ENCODE data around the gene GRIN3A. TPM values are rescaled to one million over a fixed set of nuclear protein-coding genes. Genes with fewer than 3 reads are reported as not detected.
"Not testable (repeated sequence)": the region's sequence is repeated elsewhere in the genome, so short reads cannot be mapped to it uniquely, and the experiment has no call there.

GRIN3A gene
- total RNA-seq, 2 donors from 2014 or later = not detected

DNA sequence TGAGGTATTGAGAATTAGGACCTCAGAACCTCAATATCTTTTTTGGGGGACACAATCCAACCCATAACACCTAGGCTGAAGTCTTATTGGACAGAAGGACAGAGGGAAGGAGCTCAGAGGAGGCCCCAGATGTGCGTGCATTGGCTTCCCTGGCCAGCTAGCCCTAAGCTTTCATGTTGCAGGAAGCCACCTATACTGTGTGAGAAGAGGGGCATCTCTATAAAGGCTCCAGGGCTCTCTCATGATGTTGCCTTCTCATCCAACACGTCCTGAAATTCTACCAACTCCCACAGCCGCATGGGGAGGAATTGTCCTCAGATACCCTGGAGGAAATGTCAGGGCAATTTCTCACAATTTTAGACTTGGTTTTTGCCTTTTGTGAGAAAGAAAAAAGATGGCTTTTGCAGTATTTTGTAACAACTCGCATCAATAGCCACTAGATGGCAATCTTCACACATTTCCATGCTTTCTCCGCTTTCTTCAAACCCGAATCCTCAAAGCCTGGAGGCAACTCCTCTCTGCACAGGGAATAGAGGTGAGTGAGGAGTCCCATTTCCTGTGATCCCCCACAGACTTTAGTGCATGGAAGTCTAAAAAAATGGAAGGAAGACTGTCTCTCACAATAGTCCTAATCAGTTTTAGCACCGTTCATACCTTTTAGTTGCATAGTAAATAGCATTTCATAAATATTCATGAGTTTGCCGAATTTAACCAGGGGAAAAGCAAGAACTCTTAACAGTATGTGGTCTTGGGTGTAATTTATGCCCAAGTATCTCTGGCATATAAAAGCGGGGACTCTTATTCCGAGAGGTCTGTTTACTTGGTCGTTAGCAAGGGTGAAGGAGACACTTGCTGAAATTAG lies 136.3 kb downstream of the GRIN3A start:
- peaks cover 2% of the 10 kb centered on the region for H3K4me1 Mint-ChIP-seq
- DNase-seq (no peak), ATAC-seq (peak; percentile 48)
- peak overlapping the region; percentile 11 for H3K27ac Mint-ChIP-seq
- peaks cover 45% of the 10 kb centered on the region for H3K27me3 Mint-ChIP-seq
- H3K4me3 Mint-ChIP-seq = no peak overlapping the region
- no peaks in the 10 kb centered on the region for H3K9me3 ChIP-seq (ENCODE audit: control insufficient read depth, low read length, poor library complexity, severe bottlenecking)
- peaks cover 4% of the 10 kb centered on the region for H3K36me3 Mint-ChIP-seq (ENCODE audit: low read depth)

GRCh38 chr9:101594796-101595195 lies 143.7 kb downstream of the GRIN3A start, which contains the start of gene PPP3R2:
TSS of gene PPP3R2 (minus strand) at chr9:101594969. CDS start at chr9:101594921, 48 bp downstream.
- no peaks in the 10 kb centered on the region for H3K9me3 ChIP-seq (ENCODE audit: control insufficient read depth, low read length, poor library complexity, severe bottlenecking)
- Mint-ChIP-seq H3K4me3 (no peak within 1 kb of the TSS), H3K36me3 (ENCODE audit: low read depth) (no peaks in the 10 kb centered on the region), H3K27ac (no peak within 1 kb of the TSS), H3K27me3 (peaks cover 16% of the 10 kb centered on the region), H3K4me1 (no peaks in the 10 kb centered on the region)
- DNase-seq (no peak), ATAC-seq (no peak)

- no peak overlapping the region for H3K27ac Mint-ChIP-seq
- ATAC-seq (no peak), DNase-seq (no peak)
- H3K36me3 Mint-ChIP-seq (ENCODE audit: low read depth) = no peaks in the 10 kb centered on the region
- H3K9me3 ChIP-seq (ENCODE audit: control insufficient read depth, low read length, poor library complexity, severe bottlenecking) = no peaks in the 10 kb centered on the region
- peaks cover 16% of the 10 kb centered on the region for H3K27me3 Mint-ChIP-seq
- no peak overlapping the region for H3K4me3 Mint-ChIP-seq
- H3K4me1 Mint-ChIP-seq = no peaks in the 10 kb centered on the region
Measured at GRCh38 chr9:101593345-101593744, 145.1 kb downstream of the GRIN3A start.

DNA sequence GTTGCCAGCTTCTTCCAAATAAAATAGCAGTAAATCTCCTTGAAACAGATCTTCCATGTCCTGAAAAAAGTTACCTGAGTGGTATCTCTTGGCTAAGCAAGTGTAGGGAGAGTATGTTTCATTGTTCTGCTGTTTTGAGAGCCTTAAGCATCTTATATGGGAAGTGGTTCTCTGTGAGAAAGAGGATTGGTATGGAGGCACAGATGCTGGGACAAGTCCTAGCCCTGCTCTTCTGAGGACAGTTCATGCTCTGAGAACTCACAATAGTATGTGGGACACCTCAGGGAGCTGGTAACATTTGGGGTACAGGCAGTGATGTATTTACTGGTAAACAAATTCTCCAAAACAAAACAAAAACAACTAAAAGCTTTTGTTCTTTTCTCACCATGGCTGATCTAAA lies 145.7 kb downstream of the GRIN3A start:
- ATAC-seq (no peak), DNase-seq (no peak)
- Mint-ChIP-seq H3K4me1 (no peaks in the 10 kb centered on the region), H3K27me3 (peaks cover 16% of the 10 kb centered on the region), H3K4me3 (no peak overlapping the region), H3K27ac (no peak overlapping the region), H3K36me3 (ENCODE audit: low read depth) (no peaks in the 10 kb centered on the region)
- no peaks in the 10 kb centered on the region for H3K9me3 ChIP-seq (ENCODE audit: control insufficient read depth, low read length, poor library complexity, severe bottlenecking)

- no peaks in the 10 kb centered on the region for H3K4me1 Mint-ChIP-seq
- no peak for DNase-seq
- H3K9me3 ChIP-seq (ENCODE audit: control insufficient read depth, low read length, poor library complexity, severe bottlenecking) = no peaks in the 10 kb centered on the region
- no peak overlapping the region for H3K27ac Mint-ChIP-seq
- H3K36me3 Mint-ChIP-seq (ENCODE audit: low read depth) = no peaks in the 10 kb centered on the region
- no peak overlapping the region for H3K4me3 Mint-ChIP-seq
- H3K27me3 Mint-ChIP-seq = peaks cover 13% of the 10 kb centered on the region
- no peak for ATAC-seq
Measured at GRCh38 chr9:101591787-101592446, 146.5 kb downstream of the GRIN3A start.

DNA sequence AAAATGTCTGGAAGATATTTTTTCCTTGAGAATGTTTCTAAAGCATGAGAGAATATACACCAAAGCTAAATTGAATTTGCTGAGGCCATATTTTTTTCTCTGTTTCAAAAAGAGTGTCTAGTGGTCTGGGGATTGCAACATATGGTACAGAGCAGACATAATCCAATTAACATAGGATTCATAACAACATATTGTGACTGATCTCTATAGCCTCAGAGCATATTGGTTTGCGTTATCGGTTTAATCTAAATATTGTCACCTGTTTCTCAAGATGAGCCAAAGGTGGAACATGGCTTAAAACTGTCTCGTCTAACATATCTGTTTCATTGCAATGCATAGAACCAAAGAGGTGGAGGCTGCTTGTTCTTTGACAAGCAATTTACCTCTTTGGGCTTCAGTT lies 147.5 kb downstream of the GRIN3A start:
- no peaks in the 10 kb centered on the region for H3K9me3 ChIP-seq (ENCODE audit: control insufficient read depth, low read length, poor library complexity, severe bottlenecking)
- Mint-ChIP-seq H3K4me1 (no peaks in the 10 kb centered on the region), H3K4me3 (no peak overlapping the region), H3K36me3 (ENCODE audit: low read depth) (no peaks in the 10 kb centered on the region), H3K27me3 (peaks cover 7% of the 10 kb centered on the region), H3K27ac (no peak overlapping the region)
- ATAC-seq (no peak), DNase-seq (no peak)

- not testable (repeated sequence) for H3K4me1 Mint-ChIP-seq; DNase-seq; H3K9me3 ChIP-seq (ENCODE audit: control insufficient read depth, low read length, poor library complexity, severe bottlenecking); H3K27ac Mint-ChIP-seq; H3K4me3 Mint-ChIP-seq; H3K27me3 Mint-ChIP-seq; ATAC-seq; H3K36me3 Mint-ChIP-seq (ENCODE audit: low read depth)
Measured at GRCh38 chr9:101590074-101590473, 148.4 kb downstream of the GRIN3A start.

- no peak for ATAC-seq
- DNase-seq = no peak
- Mint-ChIP-seq H3K27ac (no peak overlapping the region), H3K27me3 (peaks cover 7% of the 10 kb centered on the region), H3K36me3 (ENCODE audit: low read depth) (no peaks in the 10 kb centered on the region), H3K4me1 (no peaks in the 10 kb centered on the region), H3K4me3 (no peak overlapping the region)
- H3K9me3 ChIP-seq (ENCODE audit: control insufficient read depth, low read length, poor library complexity, severe bottlenecking) = no peaks in the 10 kb centered on the region
Measured at GRCh38 chr9:101587332-101588043, 151.0 kb downstream of the GRIN3A start.

GRCh38 chr9:101586651-101587050 lies 151.8 kb downstream of the GRIN3A start:
- no peaks in the 10 kb centered on the region for H3K4me1 Mint-ChIP-seq
- no peak for ATAC-seq
- no peaks in the 10 kb centered on the region for H3K9me3 ChIP-seq (ENCODE audit: control insufficient read depth, low read length, poor library complexity, severe bottlenecking)
- H3K27ac Mint-ChIP-seq = no peak overlapping the region
- no peaks in the 10 kb centered on the region for H3K27me3 Mint-ChIP-seq
- DNase-seq = no peak
- H3K4me3 Mint-ChIP-seq = no peak overlapping the region
- H3K36me3 Mint-ChIP-seq (ENCODE audit: low read depth) = no peaks in the 10 kb centered on the region

- H3K4me3 Mint-ChIP-seq = no peak overlapping the region
- DNase-seq (no peak), ATAC-seq (no peak)
- H3K27me3 Mint-ChIP-seq = no peaks in the 10 kb centered on the region
- H3K9me3 ChIP-seq (ENCODE audit: control insufficient read depth, low read length, poor library complexity, severe bottlenecking) = no peaks in the 10 kb centered on the region
- no peaks in the 10 kb centered on the region for H3K36me3 Mint-ChIP-seq (ENCODE audit: low read depth)
- no peaks in the 10 kb centered on the region for H3K4me1 Mint-ChIP-seq
- no peak overlapping the region for H3K27ac Mint-ChIP-seq
Measured at GRCh38 chr9:101585740-101586139, 152.7 kb downstream of the GRIN3A start.

DNA sequence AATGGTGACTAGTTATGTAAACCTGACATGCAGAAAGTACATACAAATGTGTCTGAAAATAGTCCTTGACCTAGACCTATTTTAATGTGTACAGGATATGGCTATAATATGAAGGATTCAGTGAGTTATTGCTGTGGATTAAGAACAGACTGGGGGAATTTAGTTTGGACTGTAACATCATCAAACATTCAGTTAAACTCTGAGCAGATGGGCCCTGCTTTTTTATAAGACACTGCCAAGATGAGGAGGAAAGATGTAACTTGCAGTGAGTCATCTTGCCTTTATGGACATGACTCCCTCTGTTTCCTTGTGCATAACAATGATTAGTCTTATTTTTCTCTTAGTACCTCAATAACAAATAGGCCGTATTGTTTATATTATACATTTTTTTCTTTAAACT lies 155.9 kb downstream of the GRIN3A start:
- H3K27ac Mint-ChIP-seq = no peak overlapping the region
- H3K4me3 Mint-ChIP-seq = no peak overlapping the region
- H3K4me1 Mint-ChIP-seq = no peaks in the 10 kb centered on the region
- H3K36me3 Mint-ChIP-seq (ENCODE audit: low read depth) = no peaks in the 10 kb centered on the region
- H3K9me3 ChIP-seq (ENCODE audit: control insufficient read depth, low read length, poor library complexity, severe bottlenecking) = no peaks in the 10 kb centered on the region
- DNase-seq = no peak
- ATAC-seq = no peak
- no peaks in the 10 kb centered on the region for H3K27me3 Mint-ChIP-seq

DNA sequence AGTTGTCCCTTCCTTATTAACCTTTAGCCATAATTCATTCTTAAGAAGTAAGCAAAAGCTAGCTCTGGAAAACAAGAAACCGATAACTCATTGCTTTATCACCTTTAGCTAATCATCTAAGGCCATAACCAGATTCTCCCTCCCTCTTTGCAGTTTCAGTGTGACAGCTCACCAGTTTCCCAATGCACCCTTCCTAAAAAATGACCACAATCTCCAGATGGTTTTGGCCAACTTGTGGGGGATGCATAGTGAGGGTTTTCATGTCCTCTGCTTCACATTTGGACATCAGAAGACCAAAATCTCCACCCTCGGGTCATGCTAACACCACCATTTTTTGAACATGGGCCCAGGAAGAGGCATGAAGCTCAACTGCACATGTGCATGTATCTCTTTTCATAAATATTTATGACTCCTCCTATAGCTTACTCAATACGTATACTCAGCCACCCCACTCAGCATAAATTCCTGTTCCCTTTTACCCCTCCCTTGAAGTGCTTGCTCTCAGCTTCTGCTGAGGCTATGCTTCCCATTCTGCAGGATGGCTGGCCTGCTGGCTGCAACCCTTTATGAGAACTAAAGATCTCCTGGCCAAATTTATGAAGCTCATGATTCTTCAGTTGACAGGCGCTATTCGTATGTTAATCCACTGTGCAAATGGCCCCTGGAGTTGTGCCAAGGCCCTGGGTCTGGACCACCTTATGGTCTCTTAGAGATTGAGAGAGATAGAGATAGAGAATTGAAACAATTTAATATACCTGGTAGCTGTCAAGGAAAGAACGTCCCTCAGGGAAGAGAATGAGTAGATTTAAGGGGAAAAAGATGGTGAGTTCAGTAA lies 158.5 kb downstream of the GRIN3A start:
- Mint-ChIP-seq H3K4me3 (no peak overlapping the region), H3K27ac (no peak overlapping the region), H3K36me3 (ENCODE audit: low read depth) (no peaks in the 10 kb centered on the region), H3K27me3 (no peaks in the 10 kb centered on the region), H3K4me1 (no peaks in the 10 kb centered on the region)
- no peaks in the 10 kb centered on the region for H3K9me3 ChIP-seq (ENCODE audit: control insufficient read depth, low read length, poor library complexity, severe bottlenecking)
- no peak for DNase-seq
- no peak for ATAC-seq

GRCh38 chr9:101578378-101578777 lies 160.1 kb downstream of the GRIN3A start:
- no peaks in the 10 kb centered on the region for H3K9me3 ChIP-seq (ENCODE audit: control insufficient read depth, low read length, poor library complexity, severe bottlenecking)
- peaks cover 6% of the 10 kb centered on the region for H3K4me1 Mint-ChIP-seq
- no peak overlapping the region for H3K27ac Mint-ChIP-seq
- no peaks in the 10 kb centered on the region for H3K27me3 Mint-ChIP-seq
- H3K4me3 Mint-ChIP-seq = no peak overlapping the region
- no peaks in the 10 kb centered on the region for H3K36me3 Mint-ChIP-seq (ENCODE audit: low read depth)
- ATAC-seq (no peak), DNase-seq (no peak)
